ENCODE results near the gene ERBB4.

ERBB4 gene

DNA sequence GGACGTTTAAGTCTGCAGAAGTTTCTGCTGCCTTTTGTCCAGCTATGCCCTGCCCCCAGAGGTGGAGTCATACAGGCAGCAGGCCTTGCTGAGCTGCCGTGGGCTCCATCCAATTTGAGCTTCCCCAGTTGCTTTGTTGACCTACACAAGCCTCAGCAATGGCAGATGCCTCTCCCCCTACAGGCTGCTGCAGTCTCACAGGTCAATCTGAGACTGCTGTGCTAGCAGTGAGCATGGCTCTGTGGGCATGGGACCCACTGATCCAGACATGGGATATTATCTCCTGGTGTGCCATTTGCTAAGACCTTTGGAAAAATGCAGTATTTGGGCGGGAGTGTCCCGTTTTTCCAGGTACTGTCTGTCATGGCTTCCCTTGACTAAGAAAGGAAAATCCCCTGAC is 726.0 kb downstream of the ERBB4 start:
- H3K4me1 ChIP-seq (ENCODE audit: control insufficient read depth in 2 of 2, insufficient read depth in 1 of 2, low read depth in 1 of 2, low read length in 2 of 2): no peaks in the 10 kb centered on the region
- peaks cover 2% of the 10 kb centered on the region for H3K79me1 ChIP-seq (ENCODE audit: low read depth, low read length)
- H4K8ac ChIP-seq (ENCODE audit: low read depth, low read length): no peak overlapping the region

DNA sequence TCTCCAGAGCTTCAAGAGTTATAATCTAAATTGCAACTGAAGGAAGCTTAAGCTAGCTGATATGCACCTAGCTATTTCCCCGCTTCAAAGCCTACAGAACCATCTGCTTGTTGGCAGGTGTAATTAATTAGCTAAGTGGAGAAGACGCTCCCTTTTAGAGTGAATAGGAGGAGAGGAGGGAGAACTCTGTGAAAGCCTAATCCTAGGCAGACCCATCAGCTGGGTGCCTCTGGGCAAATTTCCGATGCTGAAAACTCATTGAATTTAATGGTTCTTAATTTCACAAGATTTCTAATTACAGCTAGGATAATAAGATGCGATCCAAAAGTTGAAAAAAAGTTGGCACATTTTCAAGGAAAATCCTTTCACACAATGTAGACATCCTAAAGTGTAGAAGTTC is 735.9 kb downstream of the ERBB4 start:
- H3K79me1 ChIP-seq (ENCODE audit: low read depth, low read length): no peaks in the 10 kb centered on the region
- H2AK5ac ChIP-seq (ENCODE audit: low read depth, low read length): no peak overlapping the region
- no peak overlapping the region for H2BK120ac ChIP-seq (ENCODE audit: low read depth, low read length)

More for the DNA sequence above, 726.0 kb downstream of the ERBB4 start:
- no peak overlapping the region for H4K91ac ChIP-seq (ENCODE audit: low read depth, low read length, poor library complexity)
- H3K23ac ChIP-seq (ENCODE audit: low read depth, low read length, poor library complexity): no peak overlapping the region
- no peak overlapping the region for H2AK5ac ChIP-seq (ENCODE audit: low read depth, low read length)
- H2BK5ac ChIP-seq (ENCODE audit: low read length): no peak overlapping the region
- H2BK12ac ChIP-seq (ENCODE audit: low read length): no peak overlapping the region
- H3K27ac ChIP-seq (replicated peaks; ENCODE audit: low read length): no peak overlapping the region
- H2AFZ ChIP-seq (ENCODE audit: low read length): no peak overlapping the region
- H3K18ac ChIP-seq (ENCODE audit: low read length): no peak overlapping the region
- no peak overlapping the region for H3K4ac ChIP-seq (ENCODE audit: low read length)
- no peak for DNase-seq (ENCODE audit: low spot score)
- H3K36me3 ChIP-seq (replicated peaks in 1 of 2; ENCODE audit: control insufficient read depth in 2 of 2, insufficient read depth in 2 of 2, low read length in 2 of 2): no peaks in the 10 kb centered on the region
- H3K27me3 ChIP-seq (ENCODE audit: control insufficient read depth in 3 of 3, insufficient read depth in 3 of 3, low read depth in 1 of 3, low read length in 3 of 3): no peaks in the 10 kb centered on the region
- no peak overlapping the region for H2BK15ac ChIP-seq (ENCODE audit: low read length)
- peaks cover 0 to 3% of the 10 kb centered on the region in 2 donors for H3K9me3 ChIP-seq (replicated peaks in 1 of 2; ENCODE audit: control insufficient read depth in 2 of 2, insufficient read depth in 1 of 2, low read depth in 1 of 2, low read length in 2 of 2)
- no peak overlapping the region for H3K4me3 ChIP-seq (ENCODE audit: low read length in 2 of 2)
- no peak overlapping the region for H2BK120ac ChIP-seq (ENCODE audit: low read depth, low read length)
- no peak overlapping the region for H3K9ac ChIP-seq (ENCODE audit: low read depth, low read length, poor library complexity)
- no peak overlapping the region for H3K14ac ChIP-seq (ENCODE audit: low read length)
- H3K4me2 ChIP-seq (ENCODE audit: insufficient read depth, low read length, poor library complexity, severe bottlenecking): no peak overlapping the region
- no CpG with 5 or more reads among the region's 4 CpGs for WGBS, 2 donors (ENCODE audit: extremely low coverage in 2 of 2, insufficient read length in 2 of 2, insufficient replicate concordance in 1 of 2)

DNA sequence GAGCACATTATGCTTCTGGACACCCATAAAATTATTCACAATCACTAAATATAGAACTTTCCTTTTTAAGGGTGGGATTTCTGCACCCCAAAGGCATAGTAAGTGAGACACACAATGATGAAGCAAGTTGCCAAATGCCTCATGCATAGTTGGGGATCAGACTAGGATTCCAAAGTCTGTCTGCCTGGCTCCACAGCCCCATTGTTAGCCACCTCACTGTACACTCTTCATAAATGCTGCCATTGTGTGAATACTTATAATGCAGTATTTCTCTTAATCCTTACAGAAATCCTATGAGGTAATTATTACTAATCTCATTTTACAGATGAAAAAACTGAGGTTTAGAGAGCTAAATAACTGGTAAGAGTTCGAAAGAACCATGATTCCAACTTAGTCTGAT is 738.6 kb downstream of the ERBB4 start:
- Histone ChIP-seq H3K27ac (replicated peaks; ENCODE audit: low read length) (no peak overlapping the region), H3K9ac (ENCODE audit: low read depth, low read length, poor library complexity) (no peak overlapping the region), H3K36me3 (replicated peaks in 1 of 2; ENCODE audit: control insufficient read depth in 2 of 2, insufficient read depth in 2 of 2, low read length in 2 of 2) (no peaks in the 10 kb centered on the region), H2AK5ac (ENCODE audit: low read depth, low read length) (no peak overlapping the region), H3K4me1 (ENCODE audit: control insufficient read depth in 2 of 2, insufficient read depth in 1 of 2, low read depth in 1 of 2, low read length in 2 of 2) (peaks cover 0 to 2% of the 10 kb centered on the region in 2 donors), H3K14ac (ENCODE audit: low read length) (no peak overlapping the region), H3K27me3 (ENCODE audit: control insufficient read depth in 3 of 3, insufficient read depth in 3 of 3, low read depth in 1 of 3, low read length in 3 of 3) (no peaks in the 10 kb centered on the region), H3K4me2 (ENCODE audit: insufficient read depth, low read length, poor library complexity, severe bottlenecking) (no peak overlapping the region), H3K18ac (ENCODE audit: low read length) (no peak overlapping the region), H2BK15ac (ENCODE audit: low read length) (no peak overlapping the region), H3K4me3 (ENCODE audit: low read length in 2 of 2) (no peak overlapping the region), H2BK120ac (ENCODE audit: low read depth, low read length) (no peak overlapping the region), H3K4ac (ENCODE audit: low read length) (no peak overlapping the region), H4K91ac (ENCODE audit: low read depth, low read length, poor library complexity) (no peak overlapping the region), H3K79me1 (ENCODE audit: low read depth, low read length) (no peaks in the 10 kb centered on the region), H2AFZ (ENCODE audit: low read length) (no peak overlapping the region), H4K8ac (ENCODE audit: low read depth, low read length) (no peak overlapping the region), H3K23ac (ENCODE audit: low read depth, low read length, poor library complexity) (no peak overlapping the region), H2BK12ac (ENCODE audit: low read length) (no peak overlapping the region), H3K9me3 (replicated peaks in 1 of 2; ENCODE audit: control insufficient read depth in 2 of 2, insufficient read depth in 1 of 2, low read depth in 1 of 2, low read length in 2 of 2) (no peaks in the 10 kb centered on the region), H2BK5ac (ENCODE audit: low read length) (no peak overlapping the region)
- DNase-seq (ENCODE audit: low spot score): no peak
- WGBS, 2 donors (ENCODE audit: extremely low coverage in 2 of 2, insufficient read length in 2 of 2, insufficient replicate concordance in 1 of 2): no CpG with 5 or more reads among the region's 1 CpG

More for the DNA sequence above, 735.9 kb downstream of the ERBB4 start:
- no peak overlapping the region for H3K9ac ChIP-seq (ENCODE audit: low read depth, low read length, poor library complexity)
- H2BK5ac ChIP-seq (ENCODE audit: low read length): no peak overlapping the region
- no peak overlapping the region for H2BK15ac ChIP-seq (ENCODE audit: low read length)
- no peak overlapping the region for H3K4me2 ChIP-seq (ENCODE audit: insufficient read depth, low read length, poor library complexity, severe bottlenecking)
- no peak overlapping the region for H3K23ac ChIP-seq (ENCODE audit: low read depth, low read length, poor library complexity)
- no peak for DNase-seq (ENCODE audit: low spot score)
- no peaks in the 10 kb centered on the region for H3K27me3 ChIP-seq (ENCODE audit: control insufficient read depth in 3 of 3, insufficient read depth in 3 of 3, low read depth in 1 of 3, low read length in 3 of 3)
- H3K36me3 ChIP-seq (replicated peaks in 1 of 2; ENCODE audit: control insufficient read depth in 2 of 2, insufficient read depth in 2 of 2, low read length in 2 of 2): no peaks in the 10 kb centered on the region
- no CpG with 5 or more reads among the region's 4 CpGs for WGBS, 2 donors (ENCODE audit: extremely low coverage in 2 of 2, insufficient read length in 2 of 2, insufficient replicate concordance in 1 of 2)
- H2AFZ ChIP-seq (ENCODE audit: low read length): no peak overlapping the region
- no peak overlapping the region for H4K91ac ChIP-seq (ENCODE audit: low read depth, low read length, poor library complexity)
- no peak overlapping the region for H3K14ac ChIP-seq (ENCODE audit: low read length)
- H3K27ac ChIP-seq (replicated peaks; ENCODE audit: low read length): no peak overlapping the region
- no peak overlapping the region for H2BK12ac ChIP-seq (ENCODE audit: low read length)
- peaks cover 0 to 2% of the 10 kb centered on the region in 2 donors for H3K4me1 ChIP-seq (ENCODE audit: control insufficient read depth in 2 of 2, insufficient read depth in 1 of 2, low read depth in 1 of 2, low read length in 2 of 2)
- H3K4ac ChIP-seq (ENCODE audit: low read length): no peak overlapping the region
- H3K9me3 ChIP-seq (replicated peaks in 1 of 2; ENCODE audit: control insufficient read depth in 2 of 2, insufficient read depth in 1 of 2, low read depth in 1 of 2, low read length in 2 of 2): peaks cover 0 to 2% of the 10 kb centered on the region in 2 donors
- H3K4me3 ChIP-seq (ENCODE audit: low read length in 2 of 2): no peak overlapping the region
- no peak overlapping the region for H3K18ac ChIP-seq (ENCODE audit: low read length)
- H4K8ac ChIP-seq (ENCODE audit: low read depth, low read length): no peak overlapping the region

DNA sequence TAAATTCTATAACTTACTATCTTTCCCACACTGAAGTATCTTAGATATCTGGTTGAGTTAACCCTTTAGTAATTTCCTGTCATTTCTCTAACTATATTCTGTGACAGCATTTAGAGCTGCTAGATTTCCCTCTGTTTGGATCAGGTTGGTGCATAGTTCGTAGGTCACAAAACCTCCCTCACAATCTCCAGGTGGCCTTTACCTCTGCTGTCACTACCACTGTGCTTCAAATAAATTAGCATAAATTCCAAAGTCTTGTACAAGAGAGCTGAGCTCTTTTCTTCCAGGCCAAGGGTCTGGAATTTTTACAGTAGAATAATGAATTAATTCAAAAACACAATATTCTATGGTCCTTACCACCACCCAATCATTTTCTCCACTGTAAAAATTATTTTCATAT is 739.7 kb downstream of the ERBB4 start:
- Histone ChIP-seq H2BK120ac (ENCODE audit: low read depth, low read length) (no peak overlapping the region), H4K91ac (ENCODE audit: low read depth, low read length, poor library complexity) (no peak overlapping the region), H3K4ac (ENCODE audit: low read length) (no peak overlapping the region), H2BK15ac (ENCODE audit: low read length) (no peak overlapping the region), H2BK5ac (ENCODE audit: low read length) (no peak overlapping the region), H2AFZ (ENCODE audit: low read length) (no peak overlapping the region), H3K27ac (replicated peaks; ENCODE audit: low read length) (no peak overlapping the region), H4K8ac (ENCODE audit: low read depth, low read length) (no peak overlapping the region), H3K9ac (ENCODE audit: low read depth, low read length, poor library complexity) (no peak overlapping the region), H3K23ac (ENCODE audit: low read depth, low read length, poor library complexity) (no peak overlapping the region), H3K36me3 (replicated peaks in 1 of 2; ENCODE audit: control insufficient read depth in 2 of 2, insufficient read depth in 2 of 2, low read length in 2 of 2) (no peaks in the 10 kb centered on the region), H3K14ac (ENCODE audit: low read length) (no peak overlapping the region), H3K9me3 (replicated peaks in 1 of 2; ENCODE audit: control insufficient read depth in 2 of 2, insufficient read depth in 1 of 2, low read depth in 1 of 2, low read length in 2 of 2) (no peaks in the 10 kb centered on the region), H3K18ac (ENCODE audit: low read length) (no peak overlapping the region), H3K4me2 (ENCODE audit: insufficient read depth, low read length, poor library complexity, severe bottlenecking) (no peak overlapping the region), H3K79me1 (ENCODE audit: low read depth, low read length) (no peaks in the 10 kb centered on the region), H2BK12ac (ENCODE audit: low read length) (no peak overlapping the region), H3K4me3 (ENCODE audit: low read length in 2 of 2) (no peak overlapping the region), H2AK5ac (ENCODE audit: low read depth, low read length) (no peak overlapping the region), H3K27me3 (ENCODE audit: control insufficient read depth in 3 of 3, insufficient read depth in 3 of 3, low read depth in 1 of 3, low read length in 3 of 3) (no peaks in the 10 kb centered on the region), H3K4me1 (ENCODE audit: control insufficient read depth in 2 of 2, insufficient read depth in 1 of 2, low read depth in 1 of 2, low read length in 2 of 2) (peaks cover 0 to 2% of the 10 kb centered on the region in 2 donors)
- WGBS, 2 donors (ENCODE audit: extremely low coverage in 2 of 2, insufficient read length in 2 of 2, insufficient replicate concordance in 1 of 2): no CpG with 5 or more reads among the region's 1 CpG
- DNase-seq (ENCODE audit: low spot score): no peak

Data from neuronal stem cell (in vitro differentiated cells).